Hepatocyte (in vitro differentiated cells): ENCODE data around the gene CSF1R.

ENCODE experiments used
- CTCF ChIP-seq: fragments of 200-600 bp; sonication (generic); IDR thresholded peaks from 2 replicates; pipeline ENCODE4 v1.5.1; 2016; ENCODE audit warnings: antibody characterized with exemption, mild to moderate bottlenecking; ENCODE audit not compliant: poor library complexity
- EZH2 ChIP-seq: fragments of 200-600 bp; sonication (generic); IDR thresholded peaks from 2 replicates; pipeline ENCODE4 v1.6.1; 2016; ENCODE audit warnings: antibody characterized with exemption, mild to moderate bottlenecking, borderline replicate concordance
- EZH2phosphoT487 ChIP-seq: fragments of 200-600 bp; sonication (generic); IDR thresholded peaks from one replicate; pipeline ENCODE4 v1.6.1; 2018; ENCODE audit warnings: antibody characterized with exemption, mild to moderate bottlenecking, low read depth, moderate library complexity; ENCODE audit not compliant: unreplicated experiment, severe bottlenecking

- TF ChIP-seq CTCF (no peak), EZH2phosphoT487 (no peak), EZH2 (no peak)
These were observed 40.8 kb downstream of the CSF1R start for GRCh38 chr5:150045549-150045948.
